ENCODE measurements around the gene UGCG. TPM values are rescaled to one million over a fixed set of nuclear protein-coding genes. Genes with fewer than 3 reads are reported as not detected.

The UGCG gene
- total and polyA plus RNA-seq, 9 of the 15 experiments (the other 6 are each of a cell fraction or from before 2014, with no cell fraction given), result 20.0 to 40.3 (median 29.2) TPM

DNA sequence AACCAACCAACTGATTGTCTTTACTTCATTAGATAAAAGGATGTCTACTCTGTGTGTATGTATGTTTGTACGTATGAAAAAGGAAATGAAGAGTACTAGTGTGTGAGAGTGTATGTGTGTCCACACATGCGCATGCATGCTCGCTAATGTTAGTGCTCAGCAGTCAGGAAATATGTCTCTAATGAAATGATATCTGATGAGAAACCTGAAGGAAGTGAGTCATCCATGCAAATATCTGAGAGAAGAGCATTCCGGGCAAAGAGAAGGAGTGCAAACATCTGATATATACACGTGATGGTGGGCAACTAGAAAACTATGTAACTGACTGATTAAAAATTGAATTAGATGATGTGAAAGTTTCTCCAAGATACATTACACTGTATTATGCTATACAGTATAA is 29.6 kb upstream of the UGCG start (continued):
- TF ChIP-seq HNRNPK (IDR thresholded peaks at IDR 0.05; ENCODE audit: low read depth, low read length, poor library complexity, severe bottlenecking) (no peak), EP400 (IDR thresholded peaks at IDR 0.05) (0 out of 2 replicates have a peak, but pooled peaks have one; percentile 14), SNRNP70 (optimal IDR thresholded peaks at IDR 0.05; ENCODE audit: low read depth, low read length) (no peak), ARID1B (IDR thresholded peaks at IDR 0.05) (peak; percentile 73), DMBX1 (CRISPR knock-in tag; IDR thresholded peaks at IDR 0.05; ENCODE audit: borderline replicate concordance) (no peak), CBX2 (IDR thresholded peaks at IDR 0.05; ENCODE audit: insufficient read depth, low read length, poor library complexity, severe bottlenecking) (no peak)
- TF ChIP-seq, protein P1, sequence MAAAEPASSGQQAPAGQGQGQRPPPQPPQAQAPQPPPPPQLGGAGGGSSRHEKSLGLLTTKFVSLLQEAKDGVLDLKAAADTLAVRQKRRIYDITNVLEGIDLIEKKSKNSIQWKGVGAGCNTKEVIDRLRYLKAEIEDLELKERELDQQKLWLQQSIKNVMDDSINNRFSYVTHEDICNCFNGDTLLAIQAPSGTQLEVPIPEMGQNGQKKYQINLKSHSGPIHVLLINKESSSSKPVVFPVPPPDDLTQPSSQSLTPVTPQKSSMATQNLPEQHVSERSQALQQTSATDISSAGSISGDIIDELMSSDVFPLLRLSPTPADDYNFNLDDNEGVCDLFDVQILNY (CRISPR knock-in tag; IDR thresholded peaks at IDR 0.05), result no peak

DNA sequence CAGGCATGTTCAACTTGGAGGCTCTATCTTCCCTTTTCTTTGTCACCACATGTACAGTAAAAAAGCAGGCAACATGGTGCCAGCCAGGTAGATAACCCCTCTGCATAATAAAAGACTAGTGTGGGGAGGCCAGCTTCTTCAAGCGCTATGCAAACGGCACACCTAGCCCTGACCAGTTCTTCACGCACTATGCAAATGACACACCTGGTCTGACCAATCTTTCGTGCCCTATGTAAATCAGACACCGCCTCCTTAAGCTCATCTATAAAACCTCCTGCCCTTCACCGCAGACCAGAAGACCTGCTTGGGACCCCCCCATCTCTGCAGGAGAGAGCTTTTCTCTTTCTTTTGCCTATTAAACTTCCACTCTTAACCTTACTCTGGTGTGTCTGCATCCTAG is 28.1 kb upstream of the UGCG start:
- ATAC-seq (no peak), FAIRE-seq (no peak), DNase-seq (ENCODE audit: extremely low read depth in 1 of 4, low spot score in 3 of 4) (no peak)
- Histone ChIP-seq H3K27me3 (ENCODE audit: control insufficient read depth in 2 of 2, insufficient read depth in 2 of 2, low read length in 2 of 2) (no peaks in the 10 kb centered on the region; a peak in 1 of 5 replicates), H3K27ac (ENCODE audit: extremely low read depth, low read depth, low read length) (no peak overlapping the region), H3K36me3 (ENCODE audit: control insufficient read depth, insufficient read depth, low read length) (no peaks in the 10 kb centered on the region), H3K79me2 (ENCODE audit: control insufficient read depth, insufficient read depth, low read length) (no peaks in the 10 kb centered on the region), H3K4me2 (ENCODE audit: insufficient read depth, low read length) (no peak overlapping the region), H3K9me3 (replicated peaks; ENCODE audit: control insufficient read depth, insufficient read depth, low read depth, low read length) (no peaks in the 10 kb centered on the region), H3K4me3 (no peak overlapping the region), H3K4me1 (replicated peaks in 1 of 2; ENCODE audit: control insufficient read depth in 2 of 2, insufficient read depth in 2 of 2, low read length in 2 of 2) (peaks cover 0 to 16% of the 10 kb centered on the region in 2 experiments; a peak in 4 of 5 replicates), H3K9ac (ENCODE audit: insufficient read depth in 1 of 2, low read depth in 2 of 2, low read length in 2 of 2) (no peak overlapping the region), H4K20me1 (replicated peaks; ENCODE audit: control insufficient read depth, insufficient read depth, low read length) (no peaks in the 10 kb centered on the region), H2AFZ (ENCODE audit: low read depth, low read length) (no peak overlapping the region), H3K9me1 (ENCODE audit: control insufficient read depth, insufficient read depth, low read length) (no peaks in the 10 kb centered on the region)
- intact Hi-C loops (cut with micrococcal nuclease), result no loop called here
- TF ChIP-seq ZNF707 (CRISPR knock-in tag; conservative IDR thresholded peaks at IDR 0.05) (no peak), NELFE (IDR thresholded peaks at IDR 0.05; ENCODE audit: insufficient read depth, insufficient read length) (no peak), RFX1 (IDR thresholded peaks at IDR 0.05) (no peak), NR3C1 (CRISPR knock-in tag; IDR thresholded peaks at IDR 0.05) (no peak), ZNF316 (IDR thresholded peaks at IDR 0.05) (no peak)
- TF ChIP-seq, protein P2, sequence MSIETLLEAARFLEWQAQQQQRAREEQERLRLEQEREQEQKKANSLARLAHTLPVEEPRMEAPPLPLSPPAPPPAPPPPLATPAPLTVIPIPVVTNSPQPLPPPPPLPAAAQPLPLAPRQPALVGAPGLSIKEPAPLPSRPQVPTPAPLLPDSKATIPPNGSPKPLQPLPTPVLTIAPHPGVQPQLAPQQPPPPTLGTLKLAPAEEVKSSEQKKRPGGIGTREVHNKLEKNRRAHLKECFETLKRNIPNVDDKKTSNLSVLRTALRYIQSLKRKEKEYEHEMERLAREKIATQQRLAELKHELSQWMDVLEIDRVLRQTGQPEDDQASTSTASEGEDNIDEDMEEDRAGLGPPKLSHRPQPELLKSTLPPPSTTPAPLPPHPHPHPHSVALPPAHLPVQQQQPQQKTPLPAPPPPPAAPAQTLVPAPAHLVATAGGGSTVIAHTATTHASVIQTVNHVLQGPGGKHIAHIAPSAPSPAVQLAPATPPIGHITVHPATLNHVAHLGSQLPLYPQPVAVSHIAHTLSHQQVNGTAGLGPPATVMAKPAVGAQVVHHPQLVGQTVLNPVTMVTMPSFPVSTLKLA (conservative IDR thresholded peaks at IDR 0.05), result no peak
- TF ChIP-seq, protein P3, sequence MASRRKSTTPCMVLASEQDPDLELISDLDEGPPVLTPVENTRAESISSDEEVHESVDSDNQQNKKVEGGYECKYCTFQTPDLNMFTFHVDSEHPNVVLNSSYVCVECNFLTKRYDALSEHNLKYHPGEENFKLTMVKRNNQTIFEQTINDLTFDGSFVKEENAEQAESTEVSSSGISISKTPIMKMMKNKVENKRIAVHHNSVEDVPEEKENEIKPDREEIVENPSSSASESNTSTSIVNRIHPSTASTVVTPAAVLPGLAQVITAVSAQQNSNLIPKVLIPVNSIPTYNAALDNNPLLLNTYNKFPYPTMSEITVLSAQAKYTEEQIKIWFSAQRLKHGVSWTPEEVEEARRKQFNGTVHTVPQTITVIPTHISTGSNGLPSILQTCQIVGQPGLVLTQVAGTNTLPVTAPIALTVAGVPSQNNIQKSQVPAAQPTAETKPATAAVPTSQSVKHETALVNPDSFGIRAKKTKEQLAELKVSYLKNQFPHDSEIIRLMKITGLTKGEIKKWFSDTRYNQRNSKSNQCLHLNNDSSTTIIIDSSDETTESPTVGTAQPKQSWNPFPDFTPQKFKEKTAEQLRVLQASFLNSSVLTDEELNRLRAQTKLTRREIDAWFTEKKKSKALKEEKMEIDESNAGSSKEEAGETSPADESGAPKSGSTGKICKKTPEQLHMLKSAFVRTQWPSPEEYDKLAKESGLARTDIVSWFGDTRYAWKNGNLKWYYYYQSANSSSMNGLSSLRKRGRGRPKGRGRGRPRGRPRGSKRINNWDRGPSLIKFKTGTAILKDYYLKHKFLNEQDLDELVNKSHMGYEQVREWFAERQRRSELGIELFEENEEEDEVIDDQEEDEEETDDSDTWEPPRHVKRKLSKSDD (conservative IDR thresholded peaks at IDR 0.05; ENCODE audit: low read length), result no peak
- TF ChIP-seq, protein P4, sequence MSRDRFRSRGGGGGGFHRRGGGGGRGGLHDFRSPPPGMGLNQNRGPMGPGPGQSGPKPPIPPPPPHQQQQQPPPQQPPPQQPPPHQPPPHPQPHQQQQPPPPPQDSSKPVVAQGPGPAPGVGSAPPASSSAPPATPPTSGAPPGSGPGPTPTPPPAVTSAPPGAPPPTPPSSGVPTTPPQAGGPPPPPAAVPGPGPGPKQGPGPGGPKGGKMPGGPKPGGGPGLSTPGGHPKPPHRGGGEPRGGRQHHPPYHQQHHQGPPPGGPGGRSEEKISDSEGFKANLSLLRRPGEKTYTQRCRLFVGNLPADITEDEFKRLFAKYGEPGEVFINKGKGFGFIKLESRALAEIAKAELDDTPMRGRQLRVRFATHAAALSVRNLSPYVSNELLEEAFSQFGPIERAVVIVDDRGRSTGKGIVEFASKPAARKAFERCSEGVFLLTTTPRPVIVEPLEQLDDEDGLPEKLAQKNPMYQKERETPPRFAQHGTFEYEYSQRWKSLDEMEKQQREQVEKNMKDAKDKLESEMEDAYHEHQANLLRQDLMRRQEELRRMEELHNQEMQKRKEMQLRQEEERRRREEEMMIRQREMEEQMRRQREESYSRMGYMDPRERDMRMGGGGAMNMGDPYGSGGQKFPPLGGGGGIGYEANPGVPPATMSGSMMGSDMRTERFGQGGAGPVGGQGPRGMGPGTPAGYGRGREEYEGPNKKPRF (IDR thresholded peaks at IDR 0.05; ENCODE audit: low read depth, low read length), result no peak
- BruUV-seq (replicated peaks), result no TSS peak
- WGBS (ENCODE audit: insufficient coverage, low coverage, missing lambda C conversion rate), result 91% methylated on average over 6 of the region's 6 CpGs
- POLR2A ChIA-PET, result interaction anchor here (0.8 kb wide), 1 partner anchor 28 kb away, joined by 3 read pairs; the partner anchor contains the start of gene UGCG
- in situ Hi-C loops (cut with MboI), result no loop called here
- CTCF ChIA-PET (ENCODE audit: low intra/inter-chr PET ratio), result no interaction called here
